ENCODE data around the gene DPPA5.
A peak's percentile ranks its signal among the peaks of the same experiment; 100 is the strongest.
"Not testable (repeated sequence)": the region's sequence is repeated elsewhere in the genome, so short reads cannot be mapped to it uniquely, and the experiment has no call there.

The DPPA5 gene

GRCh38 chr6:73364121-73364520 is 10.0 kb upstream of the DPPA5 start:
- no peak for DNase-seq (ENCODE audit: low read depth)

DNA sequence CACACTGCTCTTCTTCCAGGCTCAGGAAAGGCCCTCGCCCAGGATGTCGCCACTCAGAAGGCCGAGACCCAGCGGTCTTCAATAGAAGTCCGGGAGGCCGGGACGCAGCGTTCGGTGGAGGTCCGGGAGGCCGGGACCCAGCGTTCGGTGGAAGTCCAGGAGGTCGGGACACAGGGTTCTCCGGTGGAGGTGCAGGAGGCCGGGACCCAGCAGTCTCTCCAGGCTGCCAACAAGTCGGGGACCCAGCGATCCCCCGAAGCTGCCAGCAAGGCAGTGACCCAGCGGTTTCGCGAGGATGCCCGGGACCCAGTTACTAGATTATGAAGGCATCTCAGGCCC is 9.4 kb upstream of the DPPA5 start:
- DNase-seq (ENCODE audit: low read depth) = no peak

DNA sequence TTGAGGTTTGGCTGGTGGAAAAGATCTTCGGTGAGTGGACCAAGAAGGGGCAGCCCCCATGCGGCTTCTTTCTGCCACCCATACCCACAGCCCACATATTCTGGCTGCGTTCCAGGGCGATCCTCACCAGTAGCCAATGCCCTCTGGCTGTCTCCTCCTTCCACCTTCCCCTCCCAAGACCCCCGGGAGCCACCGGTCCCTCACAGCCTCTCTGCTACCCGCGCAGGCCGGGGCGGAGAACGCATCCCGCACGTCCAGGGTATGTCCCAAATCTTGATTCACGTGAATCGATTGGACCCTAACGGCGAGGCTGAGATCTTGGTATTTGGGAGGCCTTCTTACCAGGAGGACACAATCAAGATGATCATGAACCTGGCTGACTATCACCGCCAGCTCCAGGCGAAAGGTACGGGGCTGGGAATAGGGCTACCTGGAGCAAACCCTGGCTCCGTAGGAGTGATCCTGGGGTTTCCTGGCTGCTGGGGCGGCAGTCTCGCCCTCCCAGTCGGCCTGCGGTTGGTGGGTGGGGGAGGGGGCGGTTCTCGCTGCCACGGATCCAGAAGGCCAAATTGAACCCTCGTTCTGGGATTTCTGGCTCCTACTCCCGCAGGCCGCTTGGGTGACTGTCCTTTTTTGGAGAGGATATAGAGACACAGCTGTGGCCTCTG is 8.9 kb upstream of the DPPA5 start:
- DNase-seq (ENCODE audit: low read depth) = no peak

DNA sequence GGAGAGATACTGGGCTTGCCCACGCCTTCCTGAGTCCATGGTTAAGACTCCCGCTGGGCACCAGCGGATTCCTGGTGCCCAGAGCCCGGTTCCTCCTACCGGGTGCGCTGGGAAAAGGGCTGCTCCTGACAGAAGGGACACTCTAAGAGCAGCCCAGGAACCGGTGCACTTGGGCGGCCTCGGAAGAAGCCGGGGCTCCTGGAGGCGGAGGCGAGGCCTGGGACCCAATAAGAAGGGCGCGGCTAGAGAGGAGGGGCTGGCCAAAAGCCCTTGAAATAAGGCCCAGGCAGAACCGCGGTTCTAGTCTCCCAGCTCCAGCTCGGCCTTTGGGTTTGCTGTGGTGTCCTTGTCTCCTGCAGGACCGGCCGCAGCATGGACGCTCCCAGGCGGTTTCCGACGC is 8.3 kb upstream of the DPPA5 start, which contains the start of gene KHDC3L:
Gene KHDC3L, plus strand, starts transcription at position 301 of the 400 bp plus-strand sequence. Its CDS starts 72 bp downstream, at position 373.
- no peak for DNase-seq (ENCODE audit: low read depth)

DNA sequence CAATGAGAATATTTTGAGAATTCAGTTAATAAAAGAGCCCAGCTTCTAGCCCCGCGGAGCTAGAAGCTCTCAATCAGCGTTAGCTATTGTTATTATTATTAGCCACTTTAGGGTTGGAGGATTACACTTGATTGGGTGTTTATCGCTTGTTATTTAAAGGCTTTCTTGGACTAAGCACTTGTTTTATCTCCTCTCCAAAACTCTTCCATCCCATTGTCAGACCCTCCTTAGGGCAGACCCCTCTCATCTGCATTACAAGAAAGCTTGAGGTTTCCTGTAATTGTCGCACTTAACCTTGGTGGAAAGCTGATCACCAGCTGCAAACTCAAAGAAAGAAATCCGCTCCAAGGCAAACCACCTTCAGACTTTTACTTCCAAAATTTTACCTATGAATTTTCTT is 4.8 kb downstream of the DPPA5 start:
- DNase-seq (ENCODE audit: low read depth) = no peak

GRCh38 chr6:73348550-73349204 is 5.4 kb downstream of the DPPA5 start:
- DNase-seq (ENCODE audit: low read depth) = no peak

- no peak for DNase-seq (ENCODE audit: low read depth)
Observed at GRCh38 chr6:73343164-73343563, 10.9 kb downstream of the DPPA5 start.

DNA sequence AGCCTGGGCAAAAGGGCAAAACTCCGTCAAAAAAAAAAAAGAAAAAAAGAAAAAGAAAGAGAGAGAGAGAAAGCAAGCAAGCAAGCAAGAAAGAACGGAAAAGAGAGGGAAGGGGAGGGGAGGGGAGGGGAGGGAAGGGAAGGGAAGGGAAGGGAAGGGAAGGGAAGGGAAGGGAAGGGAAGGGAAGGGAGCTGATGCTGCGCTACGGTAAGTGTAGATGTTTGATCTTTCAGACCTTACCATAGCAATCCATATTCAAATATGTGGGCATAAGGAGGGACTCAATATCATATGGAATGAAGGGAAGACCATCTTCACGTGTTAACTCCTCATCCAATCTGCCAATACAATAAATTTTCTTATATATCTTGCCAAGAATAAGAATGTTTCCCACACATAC is 11.9 kb downstream of the DPPA5 start:
- no peak for DNase-seq (ENCODE audit: low read depth)

DNA sequence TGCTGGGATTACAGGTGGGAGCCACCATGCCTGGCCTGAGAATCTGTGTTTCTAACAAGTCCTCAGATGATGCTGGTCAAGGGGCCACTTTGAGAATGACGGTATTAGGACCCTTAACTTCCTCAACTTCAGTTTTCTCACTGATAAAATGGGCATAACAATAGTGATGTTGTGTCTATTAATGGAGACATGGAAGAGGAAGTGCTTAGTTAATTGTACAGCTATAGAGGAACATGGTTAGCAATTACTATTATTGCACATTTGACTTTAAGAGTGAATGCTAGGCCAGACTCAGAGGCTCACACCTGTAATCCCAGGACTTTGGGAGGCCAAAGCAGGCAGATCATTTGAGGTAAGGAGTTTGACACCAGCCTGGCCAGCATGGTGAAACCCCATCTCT is 12.7 kb downstream of the DPPA5 start:
- no peak for DNase-seq (ENCODE audit: low read depth)

GRCh38 chr6:73340048-73340447 is 14.0 kb downstream of the DPPA5 start:
- no peak for DNase-seq (ENCODE audit: low read depth)

DNA sequence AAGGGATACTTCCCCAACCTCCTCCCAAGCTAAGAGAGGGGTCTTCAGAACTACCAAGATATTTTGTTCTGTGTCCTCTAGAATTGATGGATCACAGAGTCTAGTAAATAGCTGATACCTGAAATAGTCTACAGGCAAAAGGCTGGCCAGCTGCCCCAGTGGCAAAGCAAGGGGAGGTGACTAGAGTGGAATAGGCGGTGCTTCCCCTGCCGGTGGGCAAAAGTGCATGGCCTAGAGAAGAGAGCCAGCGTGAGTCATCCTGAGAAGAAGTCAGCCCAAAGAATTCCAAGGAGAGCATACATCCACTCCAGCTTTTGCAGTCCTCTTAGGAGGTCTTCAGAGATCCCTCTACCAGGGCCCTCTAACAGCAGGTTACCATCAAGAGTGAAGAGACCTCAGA is 14.7 kb downstream of the DPPA5 start:
- no peak for DNase-seq (ENCODE audit: low read depth)

- DNase-seq (ENCODE audit: low read depth) = no peak
Observed at GRCh38 chr6:73329201-73329600, 24.9 kb downstream of the DPPA5 start.

DNA sequence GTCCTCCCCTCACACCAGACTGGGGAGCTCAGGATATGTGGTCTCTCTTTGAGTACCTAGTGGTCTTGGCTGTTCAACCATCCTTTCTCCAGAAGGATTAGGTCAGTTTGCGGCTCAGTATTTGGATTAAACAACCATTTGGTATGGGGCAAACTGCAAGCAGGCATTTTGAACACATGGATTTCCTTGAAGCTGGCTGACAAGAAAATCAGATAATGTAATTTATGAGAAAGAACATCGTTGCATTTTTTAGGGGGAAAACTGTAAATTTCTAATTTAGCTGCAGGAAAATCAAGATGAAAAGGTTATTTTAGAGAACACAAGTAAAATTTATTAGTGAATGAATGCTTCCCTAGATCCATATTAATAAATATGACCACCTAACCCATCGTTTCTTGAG is 25.3 kb downstream of the DPPA5 start:
- no peak for DNase-seq (ENCODE audit: low read depth)

GRCh38 chr6:73325656-73326055 is 28.4 kb downstream of the DPPA5 start:
- no peak for DNase-seq (ENCODE audit: low read depth)

GRCh38 chr6:73323323-73323722 is 30.8 kb downstream of the DPPA5 start:
- DNase-seq (ENCODE audit: low read depth) = no peak

DNA sequence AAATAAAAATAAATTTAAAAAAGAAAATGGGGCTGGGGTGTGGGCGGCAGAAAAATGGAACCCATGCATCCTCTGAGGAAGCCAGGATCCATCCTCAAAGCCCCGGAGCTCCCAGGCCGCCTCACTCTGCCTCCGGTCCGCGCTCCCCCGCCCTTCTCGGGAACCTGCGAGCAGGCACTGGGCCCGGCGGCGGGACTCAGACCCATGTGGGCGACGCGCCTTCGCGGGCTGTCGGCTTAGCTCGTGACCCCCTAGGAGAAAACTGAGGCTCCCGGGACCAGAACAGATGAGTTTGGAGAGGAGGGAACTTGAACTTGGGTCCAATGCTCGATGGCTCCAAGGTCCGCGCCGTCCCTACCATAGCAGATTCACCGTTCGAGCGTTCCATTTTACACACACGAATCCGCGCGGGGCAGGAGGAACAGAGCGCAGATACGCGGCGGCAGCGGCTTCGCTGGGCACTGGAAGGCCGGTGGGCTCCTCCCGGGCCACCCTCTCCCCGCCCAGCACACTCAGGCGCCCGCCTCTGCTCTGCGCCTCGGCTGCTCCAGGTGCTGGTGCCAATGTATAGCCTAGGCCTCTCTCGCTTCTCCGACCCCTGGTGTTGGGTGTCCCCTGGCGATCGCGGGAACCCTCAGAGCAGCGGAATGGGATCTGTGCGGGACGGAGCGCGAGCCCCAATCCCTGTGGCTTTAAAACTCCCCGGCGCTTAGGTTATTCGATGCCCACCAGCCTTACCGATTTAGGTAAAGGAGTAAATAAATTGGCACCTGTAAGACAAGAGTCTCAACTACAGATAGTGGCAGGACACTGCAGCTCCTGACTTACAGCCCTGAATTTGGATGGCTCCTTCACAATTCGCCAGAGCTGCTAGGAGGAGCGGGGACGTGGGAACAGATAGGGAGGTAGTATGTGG is 39.2 kb downstream of the DPPA5 start:
- no peak for DNase-seq (ENCODE audit: low read depth)

DNA sequence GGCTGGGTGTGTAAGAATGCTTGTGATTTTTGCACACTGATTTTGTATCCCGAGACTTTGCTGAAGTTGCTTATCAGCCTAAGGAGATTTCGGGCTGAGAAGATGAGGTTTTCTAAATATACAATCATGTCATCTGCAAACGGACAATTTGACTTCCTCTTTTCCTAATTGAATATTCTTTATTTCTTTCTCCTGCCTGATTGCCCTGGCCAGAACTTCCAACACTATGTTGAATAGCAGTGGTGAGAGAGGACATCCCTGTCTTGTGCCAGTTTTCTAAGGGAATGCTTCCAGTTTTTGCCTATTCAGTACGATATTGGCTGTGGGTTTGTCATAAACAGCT is 43.6 kb downstream of the DPPA5 start:
- DNase-seq (ENCODE audit: low read depth) = not testable (repeated sequence)

- DNase-seq (ENCODE audit: low read depth) = peak; percentile 45
Observed at GRCh38 chr6:73309785-73310502, 44.1 kb downstream of the DPPA5 start.

DNA sequence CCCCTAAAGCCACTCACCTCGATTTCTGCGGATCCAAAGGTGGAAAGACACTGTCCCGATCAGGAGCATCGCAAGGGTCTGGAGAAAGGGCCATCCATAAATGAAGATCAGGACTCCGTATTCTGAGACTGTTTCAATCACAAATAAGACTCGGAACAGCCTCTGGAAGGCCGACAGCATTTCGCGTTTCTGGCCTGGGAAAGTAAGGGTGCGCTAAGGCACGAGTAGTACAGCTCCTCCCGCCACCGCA is 44.6 kb downstream of the DPPA5 start:
- DNase-seq (ENCODE audit: low read depth) = no peak

GRCh38 chr6:73308712-73309534 is 45.2 kb downstream of the DPPA5 start:
- no peak for DNase-seq (ENCODE audit: low read depth)

DNA sequence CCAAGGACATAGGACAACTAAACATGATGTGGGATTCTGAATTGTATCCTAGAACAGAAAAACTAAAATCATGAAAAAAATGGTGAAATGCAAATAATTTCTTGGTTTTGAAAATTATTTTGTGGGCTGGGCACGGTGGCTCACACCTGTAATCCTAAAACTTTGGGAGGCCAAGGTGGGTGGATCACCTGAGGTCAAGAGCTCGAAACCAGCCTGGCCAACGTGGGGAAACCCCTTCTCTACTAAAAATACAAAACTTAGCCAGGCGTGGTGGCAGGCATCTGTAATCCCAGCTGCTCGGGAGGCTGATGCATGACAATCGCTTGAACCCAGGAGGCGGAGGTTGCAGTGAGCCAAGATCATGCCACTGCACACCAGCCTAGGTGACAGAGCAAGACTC is 50.3 kb downstream of the DPPA5 start:
- DNase-seq (ENCODE audit: low read depth) = not testable (repeated sequence)
